NOMO-1 (cell line): ENCODE measurements around the gene FTL.
A peak's percentile ranks its signal among the peaks of the same experiment; 100 is the strongest.

Source experiments
- DNase-seq, 2 experiments: peaks; one replicate each; lab custom pipeline; 2025; ENCODE audit not compliant: unreplicated experiment in 2 of 2; lab: John Stamatoyannopoulos, UW

The FTL gene

GRCh38 chr19:48964205-48965039, 687 bp upstream of the FTL start:
- peak in 1 of 2 experiments; percentile 53 for DNase-seq

GRCh38 chr19:48965806-48966540, 864 bp downstream of the FTL start:
- peak; percentile 50 to 64 for DNase-seq

GRCh38 chr19:48966541-48967345, 1.6 kb downstream of the FTL start:
- DNase-seq = peak in 1 of 2 experiments; percentile 48

- DNase-seq = peak; percentile 90 to 97
Observed at GRCh38 chr19:48967346-48968178, 2.5 kb downstream of the FTL start.

GRCh38 chr19:48968179-48968661, 3.1 kb downstream of the FTL start:
- DNase-seq = no peak

- DNase-seq = no peak
Observed at GRCh38 chr19:48968813-48969218, 3.7 kb downstream of the FTL start.

GRCh38 chr19:48969276-48970138, 4.4 kb downstream of the FTL start:
- peak in 1 of 2 experiments; percentile 26 for DNase-seq

- DNase-seq = no peak
Observed at GRCh38 chr19:48970139-48970766, 5.1 kb downstream of the FTL start.

GRCh38 chr19:48970923-48971395, 5.8 kb downstream of the FTL start:
- DNase-seq = peak; percentile 76 to 82

- DNase-seq = peak in 1 of 2 experiments; percentile 16
Observed at GRCh38 chr19:48975947-48976847, 11.1 kb downstream of the FTL start.

GRCh38 chr19:48977061-48977460, 12.0 kb downstream of the FTL start:
- no peak for DNase-seq

- DNase-seq = no peak
Observed at GRCh38 chr19:48982280-48982679, 17.2 kb downstream of the FTL start.

- no peak for DNase-seq
Observed at GRCh38 chr19:48985711-48986110, 20.6 kb downstream of the FTL start.

- DNase-seq = no peak
Observed at GRCh38 chr19:48986211-48986610, 21.1 kb downstream of the FTL start.

- DNase-seq = no peak
Observed at GRCh38 chr19:48987323-48987722, 22.2 kb downstream of the FTL start.

- DNase-seq = no peak
Observed at GRCh38 chr19:48988286-48988685, 23.2 kb downstream of the FTL start.

GRCh38 chr19:48988860-48989259, 23.8 kb downstream of the FTL start:
- no peak for DNase-seq
